Skeletal muscle tissue (tissue), 4 donors: ENCODE data around the gene GABRR3. TPM values are rescaled to one million over a fixed set of nuclear protein-coding genes. Genes with fewer than 3 reads are reported as not detected.

Source experiments
- H3K27ac ChIP-seq: one replicate; pipeline ENCODE4 v1.7.0; 2013; ENCODE audit warnings: mild to moderate bottlenecking, low read depth, low read length, inconsistent platforms
- H3K27me3 ChIP-seq, 3 donors: one replicate each; pipeline ENCODE4 v1.7.0; 2013; ENCODE audit warnings: low read length in 3 of 3; ENCODE audit not compliant: control insufficient read depth in 3 of 3, insufficient read depth in 3 of 3
- H3K36me3 ChIP-seq, 3 donors: one replicate each; pipeline ENCODE4 v1.7.0; 2013; ENCODE audit warnings: low read length in 3 of 3; ENCODE audit not compliant: control insufficient read depth in 3 of 3, insufficient read depth in 3 of 3
- H3K4me1 ChIP-seq, 3 donors: one replicate each; pipeline ENCODE4 v1.7.0; 2013; ENCODE audit warnings: low read length in 3 of 3, mild to moderate bottlenecking in 3 of 3; ENCODE audit not compliant: control insufficient read depth in 3 of 3, insufficient read depth in 3 of 3
- H3K4me3 ChIP-seq, 3 donors: one replicate each; pipeline ENCODE4 v1.7.0; 2013; ENCODE audit warnings: low read length in 3 of 3
- H3K9ac ChIP-seq, 3 donors: one replicate each; pipeline ENCODE4 v1.7.0; 2013; ENCODE audit warnings: low read length in 3 of 3, mild to moderate bottlenecking in 3 of 3, moderate library complexity in 2 of 3, low read depth in 1 of 3
- H3K9me3 ChIP-seq, 3 donors: one replicate each; pipeline ENCODE4 v1.7.0; 2013; ENCODE audit warnings: low read length in 3 of 3; ENCODE audit not compliant: control insufficient read depth in 3 of 3
- total RNA-seq: library from RNA; depleted of rRNA; stranded (reverse); fragments of >200 nt; gene quantifications from one replicate; pipeline ENCODE4 v1.2.3, GENCODE V29; 2014
- donor health status: Osteomylitis.

The GABRR3 gene
- total RNA-seq, 1 donor from 2014 or later, result not detected

GRCh38 chr3:98039322-98040024, 4.4 kb upstream of the GABRR3 start:
- no peak overlapping the region for H3K27ac ChIP-seq
- H3K36me3 ChIP-seq, result no peaks in the 10 kb centered on the region
- no peaks in the 10 kb centered on the region for H3K9me3 ChIP-seq
- no peak overlapping the region for H3K9ac ChIP-seq
- no peaks in the 10 kb centered on the region for H3K27me3 ChIP-seq
- peak overlapping the region in 2 of 3 donors; percentile 25 to 41 for H3K4me3 ChIP-seq
- H3K4me1 ChIP-seq, result no peaks in the 10 kb centered on the region

- Histone ChIP-seq H3K4me1 (no peaks in the 10 kb centered on the region), H3K36me3 (no peaks in the 10 kb centered on the region), H3K9ac (no peak overlapping the region), H3K27me3 (no peaks in the 10 kb centered on the region), H3K27ac (no peak overlapping the region), H3K9me3 (no peaks in the 10 kb centered on the region), H3K4me3 (no peak overlapping the region)
Observed at GRCh38 chr3:98038876-98039275, 3.8 kb upstream of the GABRR3 start.

DNA sequence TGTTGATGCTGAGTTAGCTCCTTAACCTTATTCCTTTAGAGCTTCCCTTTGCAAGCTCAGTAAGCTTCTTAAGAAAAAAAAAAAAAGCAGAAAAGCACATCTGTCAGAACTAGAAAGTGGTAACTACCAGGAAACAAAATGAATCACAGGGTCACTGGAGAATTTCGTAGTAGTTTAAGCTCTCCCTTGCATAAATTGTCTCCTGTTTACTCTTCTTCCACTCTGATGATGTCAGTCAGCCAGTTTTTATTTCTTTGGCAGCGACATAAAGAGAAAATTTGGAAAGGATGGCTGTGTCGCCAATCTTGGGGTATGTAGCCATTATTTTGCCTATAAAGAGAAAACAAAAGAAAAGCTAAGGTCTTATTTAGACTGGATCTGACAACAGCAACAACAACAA, 3.2 kb upstream of the GABRR3 start:
- Histone ChIP-seq H3K9ac (no peak overlapping the region), H3K9me3 (no peaks in the 10 kb centered on the region), H3K27me3 (no peaks in the 10 kb centered on the region), H3K4me3 (no peak overlapping the region), H3K36me3 (no peaks in the 10 kb centered on the region), H3K4me1 (no peaks in the 10 kb centered on the region), H3K27ac (no peak overlapping the region)

DNA sequence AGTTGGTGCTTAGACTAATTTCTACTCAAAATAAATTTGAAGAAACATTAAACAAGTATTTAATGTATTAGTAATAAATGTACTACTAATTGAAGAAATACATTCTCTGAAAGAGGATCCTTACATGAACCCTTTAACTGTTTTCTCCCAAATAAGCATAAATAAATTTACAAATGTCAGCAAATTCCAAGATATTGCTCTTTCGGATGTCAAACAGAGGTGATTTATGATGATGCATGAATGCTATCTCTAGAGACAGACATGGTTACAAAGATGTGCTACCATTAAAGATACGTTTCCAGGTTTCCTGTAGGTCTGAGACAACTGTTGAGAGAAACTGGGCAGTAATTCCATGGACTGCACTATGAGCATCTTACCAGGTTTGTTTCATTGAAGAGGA, 629 bp downstream of the GABRR3 start:
- H3K27me3 ChIP-seq, result no peaks in the 10 kb centered on the region
- no peak overlapping the region for H3K27ac ChIP-seq
- no peaks in the 10 kb centered on the region for H3K4me1 ChIP-seq
- no peaks in the 10 kb centered on the region for H3K9me3 ChIP-seq
- no peaks in the 10 kb centered on the region for H3K36me3 ChIP-seq
- H3K4me3 ChIP-seq, result no peak overlapping the region
- no peak overlapping the region for H3K9ac ChIP-seq

DNA sequence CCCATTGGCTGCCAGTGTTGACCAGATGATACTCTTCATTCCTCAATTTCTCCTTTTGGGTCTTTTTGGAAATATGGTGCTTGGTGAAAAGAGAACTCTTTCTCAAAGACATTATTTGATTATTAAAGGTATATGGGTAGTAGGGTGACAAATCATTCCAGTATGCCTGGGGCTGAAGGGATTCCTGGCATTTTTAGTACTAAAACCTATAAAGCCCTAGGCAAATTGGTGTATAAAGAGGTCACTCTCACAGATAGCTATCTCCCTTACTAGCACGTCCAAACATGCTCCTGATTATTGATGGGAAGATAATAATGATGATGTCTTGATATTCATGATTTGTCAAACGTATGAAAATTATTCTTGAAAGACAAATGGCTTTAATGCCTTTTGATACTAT, 1.1 kb downstream of the GABRR3 start:
- Histone ChIP-seq H3K4me1 (no peaks in the 10 kb centered on the region), H3K27me3 (no peaks in the 10 kb centered on the region), H3K4me3 (no peak overlapping the region), H3K36me3 (no peaks in the 10 kb centered on the region), H3K9ac (no peak overlapping the region), H3K9me3 (no peaks in the 10 kb centered on the region), H3K27ac (no peak overlapping the region)

DNA sequence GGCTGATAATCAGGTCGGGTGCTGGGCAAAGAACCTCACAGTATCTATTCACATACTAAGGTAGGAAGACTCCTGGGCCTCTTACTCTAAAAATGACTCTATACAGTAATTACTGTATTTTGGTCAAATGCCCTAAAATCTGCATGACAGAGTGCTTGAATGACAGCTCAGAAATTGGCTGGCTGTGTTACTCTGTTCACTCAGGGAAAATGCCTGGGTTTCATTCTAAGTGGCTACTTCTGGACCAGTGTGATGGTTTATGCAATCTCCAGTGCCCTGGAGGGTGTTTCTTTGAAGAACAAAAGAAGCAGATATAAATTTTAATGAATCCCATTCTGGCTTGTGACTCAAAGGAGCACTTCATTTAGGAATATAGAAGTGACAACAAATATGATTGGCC, 2.2 kb downstream of the GABRR3 start:
- Histone ChIP-seq H3K27ac (no peak overlapping the region), H3K9ac (no peak overlapping the region), H3K9me3 (no peaks in the 10 kb centered on the region), H3K4me1 (no peaks in the 10 kb centered on the region), H3K27me3 (no peaks in the 10 kb centered on the region), H3K4me3 (no peak overlapping the region), H3K36me3 (no peaks in the 10 kb centered on the region)

DNA sequence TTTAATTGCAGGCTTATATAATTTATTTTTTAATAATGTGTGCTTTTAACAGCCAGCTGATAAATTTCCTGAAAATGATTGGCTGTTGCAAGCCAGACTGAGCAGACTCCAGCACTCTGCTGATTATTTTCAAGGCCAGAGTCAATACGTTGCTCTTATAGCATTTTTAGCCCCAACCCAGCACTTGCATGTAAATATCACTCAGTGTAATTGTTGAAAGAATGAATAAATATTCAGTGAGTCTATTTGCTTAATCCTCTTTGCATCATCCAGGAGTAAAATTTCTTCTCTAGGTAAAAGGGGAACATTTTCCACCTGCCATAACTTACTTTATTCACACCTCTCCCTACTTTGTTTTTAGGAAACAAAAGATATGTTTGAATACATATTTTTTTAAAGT, 2.9 kb downstream of the GABRR3 start:
- Histone ChIP-seq H3K4me3 (no peak overlapping the region), H3K9ac (no peak overlapping the region), H3K27me3 (no peaks in the 10 kb centered on the region), H3K36me3 (no peaks in the 10 kb centered on the region), H3K9me3 (no peaks in the 10 kb centered on the region), H3K4me1 (no peaks in the 10 kb centered on the region), H3K27ac (no peak overlapping the region)

DNA sequence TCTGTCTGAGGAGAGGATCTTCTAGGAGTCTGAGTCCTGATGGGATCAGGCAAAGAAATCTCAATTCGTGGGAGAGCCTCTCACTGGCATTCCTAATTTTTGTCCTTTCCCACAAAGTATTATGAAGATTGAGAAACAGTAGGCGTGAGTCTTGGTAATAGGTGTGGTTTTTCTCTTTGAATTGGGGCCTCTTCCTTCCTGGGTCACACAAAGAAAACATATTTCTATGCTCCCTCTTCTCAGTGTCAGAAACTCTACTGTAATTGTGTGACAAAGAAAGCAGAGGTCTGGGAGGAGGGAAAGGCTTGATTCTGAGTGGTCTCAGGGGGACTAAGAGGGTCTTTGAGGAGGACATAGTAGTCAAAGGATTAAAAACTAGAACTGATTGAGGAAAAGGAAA, 6.0 kb downstream of the GABRR3 start:
- H3K36me3 ChIP-seq, result no peaks in the 10 kb centered on the region
- H3K27ac ChIP-seq, result no peak overlapping the region
- H3K9me3 ChIP-seq, result no peaks in the 10 kb centered on the region
- H3K9ac ChIP-seq, result no peak overlapping the region
- H3K4me3 ChIP-seq, result no peak overlapping the region
- no peaks in the 10 kb centered on the region for H3K4me1 ChIP-seq
- H3K27me3 ChIP-seq, result no peaks in the 10 kb centered on the region

GRCh38 chr3:98027085-98027446, 8.0 kb downstream of the GABRR3 start:
- H3K9me3 ChIP-seq, result no peaks in the 10 kb centered on the region
- H3K9ac ChIP-seq, result no peak overlapping the region
- no peak overlapping the region for H3K27ac ChIP-seq
- H3K4me1 ChIP-seq, result peaks cover 0 to 4% (median 0%) of the 10 kb centered on the region in 3 donors
- H3K4me3 ChIP-seq, result no peak overlapping the region
- H3K27me3 ChIP-seq, result no peaks in the 10 kb centered on the region
- no peaks in the 10 kb centered on the region for H3K36me3 ChIP-seq

- no peak overlapping the region for H3K4me3 ChIP-seq
- H3K27ac ChIP-seq, result no peak overlapping the region
- no peaks in the 10 kb centered on the region for H3K36me3 ChIP-seq
- no peaks in the 10 kb centered on the region for H3K9me3 ChIP-seq
- H3K27me3 ChIP-seq, result no peaks in the 10 kb centered on the region
- H3K4me1 ChIP-seq, result peaks cover 0 to 4% (median 0%) of the 10 kb centered on the region in 3 donors
- H3K9ac ChIP-seq, result no peak overlapping the region
Observed at GRCh38 chr3:98026425-98027084, 8.6 kb downstream of the GABRR3 start.
